ENCODE measurements around the gene ZNF74.

Gene ZNF74

GRCh38 chr22:20427945-20428417 is 34.0 kb downstream of the ZNF74 start:
- no peak for TF ChIP-seq CTCF (IDR thresholded peaks at IDR 0.05; ENCODE audit: extremely low read depth, insufficient read depth, missing control alignments)
- in situ Hi-C loops (cut with MboI; ENCODE audit: low pct_unique_long_range_greater_than_20kb, low sequenced_read_pairs, unreplicated experiment), result no loop called here
- DNase-seq (ENCODE audit: low spot score), result peak; percentile 23

GRCh38 chr22:20428496-20429253 is 34.7 kb downstream of the ZNF74 start:
- in situ Hi-C loops (cut with MboI; ENCODE audit: low pct_unique_long_range_greater_than_20kb, low sequenced_read_pairs, unreplicated experiment), result no loop called here
- TF ChIP-seq CTCF (IDR thresholded peaks at IDR 0.05; ENCODE audit: extremely low read depth, insufficient read depth, missing control alignments), result no peak
- no peak for DNase-seq (ENCODE audit: low spot score)

GRCh38 chr22:20429254-20430100 is 35.5 kb downstream of the ZNF74 start:
- TF ChIP-seq CTCF (IDR thresholded peaks at IDR 0.05; ENCODE audit: extremely low read depth, insufficient read depth, missing control alignments), result no peak
- peak; percentile 92 for DNase-seq (ENCODE audit: low spot score)
- in situ Hi-C loops (cut with MboI; ENCODE audit: low pct_unique_long_range_greater_than_20kb, low sequenced_read_pairs, unreplicated experiment), result no loop called here

- DNase-seq (ENCODE audit: low spot score), result peak; percentile 62
- no peak for TF ChIP-seq CTCF (IDR thresholded peaks at IDR 0.05; ENCODE audit: extremely low read depth, insufficient read depth, missing control alignments)
- in situ Hi-C loops (cut with MboI; ENCODE audit: low pct_unique_long_range_greater_than_20kb, low sequenced_read_pairs, unreplicated experiment), result no loop called here
These were observed 36.3 kb downstream of the ZNF74 start for GRCh38 chr22:20430101-20430719.

- in situ Hi-C loops (cut with MboI; ENCODE audit: low pct_unique_long_range_greater_than_20kb, low sequenced_read_pairs, unreplicated experiment), result no loop called here
- TF ChIP-seq CTCF (IDR thresholded peaks at IDR 0.05; ENCODE audit: extremely low read depth, insufficient read depth, missing control alignments), result no peak
- peak; percentile 75 for DNase-seq (ENCODE audit: low spot score)
These were observed 37.0 kb downstream of the ZNF74 start for GRCh38 chr22:20430720-20431510.
